GM12865 (cell line): ENCODE measurements around the gene KLHL6.
"Not testable (repeated sequence)": the region's sequence is repeated elsewhere in the genome, so short reads cannot be mapped to it uniquely, and the experiment has no call there.

Experiments
- DNase-seq: peaks from one replicate; pipeline ENCODE4 v3.0.0; 2010; ENCODE audit warnings: low read depth
- H3K4me3 ChIP-seq: 2 replicates; pipeline ENCODE4 v1.5.1; 2011; ENCODE audit warnings: mild to moderate bottlenecking, low read depth, low read length, control low read depth
- CTCF ChIP-seq: IDR thresholded peaks from 2 replicates; pipeline ENCODE4 v1.5.1; 2011; ENCODE audit warnings: low read length, control low read depth, low read depth, inconsistent platforms; ENCODE audit not compliant: insufficient read depth; ENCODE audit errors: missing control alignments

KLHL6 gene

GRCh38 chr3:183478501-183478900 lies 77.0 kb downstream of the KLHL6 start:
- TF ChIP-seq CTCF, result no peak
- H3K4me3 ChIP-seq, result no peak overlapping the region
- DNase-seq, result no peak

GRCh38 chr3:183477801-183478456 lies 77.6 kb downstream of the KLHL6 start:
- no peak overlapping the region for H3K4me3 ChIP-seq
- no peak for DNase-seq
- no peak for TF ChIP-seq CTCF

GRCh38 chr3:183475764-183476162 lies 79.7 kb downstream of the KLHL6 start:
- H3K4me3 ChIP-seq, DNase-seq: not testable (repeated sequence)

GRCh38 chr3:183475016-183475763 lies 80.3 kb downstream of the KLHL6 start:
- DNase-seq, result no peak
- H3K4me3 ChIP-seq, result no peak overlapping the region
- no peak for TF ChIP-seq CTCF

- TF ChIP-seq CTCF, result no peak
- H3K4me3 ChIP-seq, result no peak overlapping the region
- DNase-seq, result no peak
Measured at GRCh38 chr3:183473969-183474368, 81.5 kb downstream of the KLHL6 start.

- no peak for TF ChIP-seq CTCF
- no peak for DNase-seq
- no peak overlapping the region for H3K4me3 ChIP-seq
Measured at GRCh38 chr3:183472155-183472554, 83.4 kb downstream of the KLHL6 start.

GRCh38 chr3:183468424-183468823 lies 87.1 kb downstream of the KLHL6 start:
- H3K4me3 ChIP-seq, result no peak overlapping the region
- no peak for DNase-seq
- no peak for TF ChIP-seq CTCF
